Measurements from ENCODE around the gene ACSS2.

GRCh38 chr20:34947336-34947735, 70.9 kb downstream of the ACSS2 start:
- TF ChIP-seq ZNF274 (IDR thresholded peaks at IDR 0.05; ENCODE audit: low read depth, low read length) = no peak
- no peak for TF ChIP-seq SUZ12 (IDR thresholded peaks at IDR 0.05; ENCODE audit: extremely low read depth, insufficient read depth, insufficient read length)
- TF ChIP-seq YY1 (IDR thresholded peaks at IDR 0.05; ENCODE audit: insufficient read depth, insufficient read length) = no peak

Data from NT2/D1 (cell line).